Sigmoid colon (tissue), 4 donors: ENCODE measurements around the gene DNAH12.

Experiments used
- EP300 ChIP-seq, 4 donors: sonication (generic); formaldehyde crosslinking; IDR thresholded peaks; one replicate each; pipeline ENCODE4 v1.6.1; 2017; ENCODE audit warnings: antibody characterized with exemption in 4 of 4
- POLR2A ChIP-seq, 2 donors: fragments of 450-650 bp; IDR thresholded peaks; one replicate each; pipeline ENCODE4 v1.6.1; 2016; ENCODE audit warnings: antibody characterized with exemption in 2 of 2, mild to moderate bottlenecking in 2 of 2, moderate library complexity in 2 of 2
- POLR2AphosphoS5 ChIP-seq, 4 donors: sonication (generic); formaldehyde crosslinking; IDR thresholded peaks; one replicate each; pipeline ENCODE4 v1.6.1; 2017; ENCODE audit warnings: antibody characterized with exemption in 4 of 4
- TF ChIP-seq, protein P1 (sequence below), 4 experiments: fragments of 450-650 bp in 3 of 4; fragments of 200-600 bp in 1 of 4; IDR thresholded peaks; one replicate each; pipeline ENCODE4 v1.5.1; 2016 to 2019; ENCODE audit warnings: antibody characterized with exemption in 4 of 4, mild to moderate bottlenecking in 3 of 4, moderate library complexity in 2 of 4

DNA sequence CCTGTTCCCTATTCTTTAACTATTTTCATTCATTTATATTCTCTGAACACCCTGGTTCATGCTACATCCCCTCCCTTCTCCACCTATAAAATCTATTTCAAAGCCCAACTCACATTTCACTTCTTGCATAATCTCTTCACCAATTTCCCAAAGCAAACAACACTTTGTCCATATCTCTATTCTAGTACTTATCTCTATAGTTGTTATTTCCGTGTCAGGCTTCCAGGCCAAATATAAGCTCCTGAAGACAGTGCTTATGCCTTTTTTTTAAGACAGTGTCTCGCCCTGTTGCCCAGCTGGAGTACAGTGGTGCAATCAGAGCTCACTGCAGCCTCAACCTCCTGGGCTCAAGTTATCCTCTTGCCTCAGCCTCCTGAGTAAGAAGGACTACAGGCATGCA lies 43.6 kb downstream of the DNAH12 start:
- TF ChIP-seq, protein P1, sequence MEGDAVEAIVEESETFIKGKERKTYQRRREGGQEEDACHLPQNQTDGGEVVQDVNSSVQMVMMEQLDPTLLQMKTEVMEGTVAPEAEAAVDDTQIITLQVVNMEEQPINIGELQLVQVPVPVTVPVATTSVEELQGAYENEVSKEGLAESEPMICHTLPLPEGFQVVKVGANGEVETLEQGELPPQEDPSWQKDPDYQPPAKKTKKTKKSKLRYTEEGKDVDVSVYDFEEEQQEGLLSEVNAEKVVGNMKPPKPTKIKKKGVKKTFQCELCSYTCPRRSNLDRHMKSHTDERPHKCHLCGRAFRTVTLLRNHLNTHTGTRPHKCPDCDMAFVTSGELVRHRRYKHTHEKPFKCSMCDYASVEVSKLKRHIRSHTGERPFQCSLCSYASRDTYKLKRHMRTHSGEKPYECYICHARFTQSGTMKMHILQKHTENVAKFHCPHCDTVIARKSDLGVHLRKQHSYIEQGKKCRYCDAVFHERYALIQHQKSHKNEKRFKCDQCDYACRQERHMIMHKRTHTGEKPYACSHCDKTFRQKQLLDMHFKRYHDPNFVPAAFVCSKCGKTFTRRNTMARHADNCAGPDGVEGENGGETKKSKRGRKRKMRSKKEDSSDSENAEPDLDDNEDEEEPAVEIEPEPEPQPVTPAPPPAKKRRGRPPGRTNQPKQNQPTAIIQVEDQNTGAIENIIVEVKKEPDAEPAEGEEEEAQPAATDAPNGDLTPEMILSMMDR (IDR thresholded peaks at IDR 0.05), result no peak
- TF ChIP-seq POLR2A (IDR thresholded peaks at IDR 0.05) (no peak), EP300 (IDR thresholded peaks at IDR 0.05) (no peak), POLR2AphosphoS5 (IDR thresholded peaks at IDR 0.05) (no peak)
